HG03558 (cell line): ENCODE data around the gene IRAK4.

Source experiments
- ATAC-seq: cut with Tn5 transposase; IDR thresholded peaks from one replicate; pipeline ENCODE4 v1.9.1; 2021; ENCODE audit warnings: moderate number of reproducible peaks; ENCODE audit not compliant: unreplicated experiment; ENCODE audit errors: extremely low read depth

The IRAK4 gene

GRCh38 chr12:43764528-43764927, 5.8 kb downstream of the IRAK4 start:
- ATAC-seq = no peak

DNA sequence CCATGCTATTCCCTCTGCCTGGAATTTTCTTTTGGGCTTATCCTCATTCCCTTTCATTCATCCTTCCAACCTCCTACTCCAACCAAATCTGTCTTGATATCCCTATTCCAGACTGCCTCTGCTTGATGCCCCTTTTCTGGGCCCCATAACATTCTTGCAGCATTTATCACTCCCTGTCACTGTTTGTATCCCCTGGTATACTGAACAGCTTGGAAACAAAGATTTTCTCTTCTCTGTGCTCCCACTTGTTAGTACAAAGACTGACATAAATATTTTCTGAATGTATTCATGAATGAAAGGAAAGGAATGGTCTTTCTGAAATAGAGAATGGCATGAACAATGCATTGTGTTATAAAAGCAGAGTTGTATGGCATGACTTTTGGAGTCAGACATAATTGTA, 7.5 kb downstream of the IRAK4 start:
- ATAC-seq = no peak

DNA sequence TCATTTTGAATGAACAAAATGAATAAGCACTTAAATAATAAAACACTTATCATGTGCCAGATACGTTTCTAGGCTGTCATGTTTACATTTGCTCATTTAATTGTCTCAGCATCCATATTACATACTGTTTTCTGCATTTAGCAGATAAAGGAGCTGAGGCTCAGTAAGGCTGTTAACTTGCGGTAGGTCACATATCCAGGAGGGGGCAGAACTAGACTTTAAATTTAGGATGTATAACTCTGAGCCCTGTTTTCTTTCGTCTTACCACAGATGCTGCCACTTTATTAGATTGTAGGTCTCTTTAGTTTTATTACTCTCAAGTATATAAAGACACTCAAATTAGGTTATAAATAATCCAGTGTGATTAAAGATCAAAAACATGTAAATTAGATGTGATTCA, 17.7 kb downstream of the IRAK4 start:
- ATAC-seq = no peak

DNA sequence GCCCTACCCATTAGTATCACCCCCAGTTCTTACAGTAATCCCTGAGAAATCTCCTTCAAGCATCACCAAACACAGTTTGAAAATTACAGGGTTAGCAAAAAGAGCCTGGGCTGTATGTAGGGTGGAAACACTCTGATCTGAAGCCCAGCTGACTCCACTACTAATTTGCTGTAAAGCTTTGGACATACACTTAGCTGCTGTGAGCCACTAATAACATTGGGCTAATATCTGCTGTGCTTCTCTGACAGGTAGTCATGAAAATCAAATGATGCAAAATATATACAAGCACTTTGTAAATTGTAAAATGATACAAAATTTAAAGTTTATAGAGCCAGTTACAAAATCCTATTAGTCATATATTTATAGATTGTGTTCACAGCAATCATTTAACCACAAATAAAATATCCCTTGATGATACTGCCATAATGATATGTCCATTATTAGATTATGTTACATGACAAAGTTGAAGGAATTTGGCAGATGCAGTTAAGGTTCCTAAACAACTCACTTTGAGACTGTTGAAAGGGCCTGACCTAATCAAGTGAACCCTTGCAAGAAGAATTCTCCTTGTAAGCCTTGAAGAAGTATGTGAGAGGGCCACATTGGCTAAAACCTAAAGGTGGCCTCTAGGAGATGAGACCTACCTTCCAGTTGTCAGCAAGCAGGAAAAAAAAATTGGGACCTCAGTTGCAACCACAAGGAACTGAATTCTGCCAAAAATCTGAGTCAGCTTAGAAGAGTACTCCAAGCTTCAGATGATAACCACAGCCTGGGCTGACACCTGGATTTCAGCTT, 28.3 kb downstream of the IRAK4 start:
- ATAC-seq = no peak

GRCh38 chr12:43789941-43790340, 31.2 kb downstream of the IRAK4 start:
- no peak for ATAC-seq

DNA sequence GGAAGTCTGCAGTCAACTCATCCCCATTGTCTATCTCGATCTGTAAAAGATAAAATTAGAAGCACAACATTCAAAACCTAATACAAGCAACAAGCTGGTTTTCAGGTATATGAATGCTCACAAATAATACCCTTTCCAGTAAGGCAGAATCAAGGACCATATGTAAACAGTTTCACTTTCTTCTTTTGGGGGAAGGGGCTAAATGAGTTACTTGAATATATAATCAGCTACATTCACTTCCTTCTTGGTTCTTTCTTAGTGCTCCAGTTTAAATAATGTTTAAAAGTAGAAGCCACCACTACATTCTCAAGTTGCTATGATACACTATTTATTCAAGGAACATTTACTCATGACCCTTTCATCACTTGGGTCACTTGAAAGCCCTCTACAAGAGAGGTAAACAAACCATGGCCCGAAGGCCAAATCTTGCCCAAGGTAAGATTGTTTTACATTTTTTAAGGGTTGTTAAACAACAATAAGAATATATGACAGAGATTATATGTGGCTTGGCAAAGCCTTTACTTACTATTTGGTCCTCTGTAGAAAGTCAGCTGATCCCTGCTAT, 37.0 kb downstream of the IRAK4 start:
- ATAC-seq = no peak

DNA sequence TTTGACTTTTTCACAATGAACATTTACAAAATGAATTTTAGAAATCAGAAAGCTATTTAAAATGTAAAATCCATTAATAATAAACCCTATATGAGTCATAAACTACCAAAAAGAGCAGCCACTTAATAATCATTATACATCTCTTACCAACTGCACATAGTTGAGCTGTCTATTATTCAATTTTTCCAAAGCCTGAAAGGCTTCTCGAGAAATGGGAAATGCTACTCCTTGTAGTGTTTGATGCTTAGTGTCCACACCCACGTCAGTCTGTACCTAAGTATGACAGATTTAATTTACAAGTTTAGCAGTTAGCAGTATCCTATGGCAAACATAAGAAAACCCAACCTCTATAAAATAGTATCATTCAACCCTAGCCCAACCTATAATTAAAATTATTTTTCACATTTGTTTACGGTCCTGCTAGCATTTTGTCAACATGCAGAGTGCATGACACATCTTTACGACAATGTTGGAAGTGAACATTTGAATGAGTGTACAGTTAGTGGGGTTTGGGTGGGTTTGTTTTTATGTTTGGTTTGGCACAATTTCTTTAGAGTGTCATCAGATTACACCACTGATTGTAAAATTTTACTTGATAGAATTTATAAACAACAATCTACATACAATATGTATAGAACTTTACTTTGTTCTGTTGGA, 38.9 kb downstream of the IRAK4 start:
- no peak for ATAC-seq

DNA sequence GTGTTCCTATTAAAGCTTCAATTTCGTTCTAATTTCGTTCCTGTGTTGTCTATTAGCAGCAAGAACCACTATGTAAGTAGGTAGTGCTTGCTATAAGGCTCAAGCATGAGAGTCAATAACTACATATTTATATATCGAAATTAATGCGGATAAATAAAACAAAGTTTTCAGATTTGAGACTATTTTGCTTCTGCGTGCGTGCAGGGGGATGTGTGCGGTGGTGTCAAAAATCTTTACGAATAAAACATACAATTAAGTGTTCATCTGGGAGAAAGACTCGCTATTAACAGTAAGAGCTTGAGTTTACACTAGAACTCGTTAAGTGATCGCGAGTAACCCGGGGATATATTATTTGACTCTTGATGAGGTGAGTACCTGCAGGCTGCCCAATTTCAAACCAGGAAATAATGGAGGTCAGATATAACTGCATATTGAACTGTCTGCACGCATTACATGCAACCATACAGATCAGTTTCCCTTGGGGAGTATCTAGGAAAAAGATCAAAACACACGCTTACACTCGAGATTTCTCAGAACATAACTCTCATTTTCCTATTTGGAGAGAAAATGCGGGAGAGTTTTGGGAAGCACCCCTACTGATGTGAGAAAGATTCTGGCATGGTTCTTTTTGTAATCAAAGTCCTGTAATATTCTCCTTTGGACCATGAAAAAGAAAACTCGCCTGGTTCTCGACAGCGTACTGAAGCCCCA, 46.6 kb downstream of the IRAK4 start:
- no peak for ATAC-seq

DNA sequence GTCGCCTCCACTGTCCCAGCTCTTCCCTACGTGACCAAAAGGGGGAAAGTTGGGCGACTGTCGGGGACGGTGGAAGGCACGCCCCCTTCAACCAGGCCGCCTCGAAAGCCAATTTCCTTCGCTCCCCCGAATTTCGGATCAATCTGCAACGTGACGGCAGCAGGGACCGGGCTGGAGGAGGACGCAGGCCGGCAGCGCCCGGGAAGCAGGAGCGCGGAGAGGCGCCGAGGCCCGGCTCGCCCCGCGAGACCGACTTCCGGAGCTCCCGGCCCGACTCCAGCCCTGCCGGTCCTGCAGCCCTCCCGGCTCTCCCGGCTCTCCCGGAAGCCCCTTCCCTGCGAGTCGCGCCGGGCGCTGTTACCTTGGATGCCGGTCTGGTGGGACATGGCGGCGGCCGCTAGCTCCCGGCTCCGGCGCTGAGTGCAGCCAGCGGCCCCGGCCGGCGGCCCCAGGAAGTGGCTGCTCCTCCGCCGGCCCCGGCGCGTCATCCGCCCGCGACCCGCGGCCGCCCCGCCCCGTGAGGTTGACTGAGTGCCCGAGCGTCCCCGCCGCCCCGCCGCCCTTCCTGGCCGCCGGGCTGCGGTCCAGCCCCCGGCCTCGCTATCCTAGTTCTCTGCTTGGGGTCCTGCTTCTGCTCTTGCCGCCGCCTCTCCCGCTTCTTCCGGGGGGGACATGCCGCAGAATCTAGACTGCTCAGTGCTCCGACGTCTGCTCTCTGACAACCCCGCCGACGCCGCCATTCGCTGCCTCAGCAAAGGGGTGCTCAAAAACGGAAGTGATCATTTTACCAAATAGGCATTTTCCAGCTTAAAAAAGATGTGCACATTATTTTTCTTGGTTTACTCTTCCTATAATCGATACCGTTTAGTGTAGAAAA, 47.3 kb downstream of the IRAK4 start, which contains the start of gene TWF1:
Gene TWF1, minus strand, starts transcription at position 458 of the 877 bp plus-strand sequence. Its CDS starts 72 bp downstream, at position 386.
- peak; percentile 87 for ATAC-seq

DNA sequence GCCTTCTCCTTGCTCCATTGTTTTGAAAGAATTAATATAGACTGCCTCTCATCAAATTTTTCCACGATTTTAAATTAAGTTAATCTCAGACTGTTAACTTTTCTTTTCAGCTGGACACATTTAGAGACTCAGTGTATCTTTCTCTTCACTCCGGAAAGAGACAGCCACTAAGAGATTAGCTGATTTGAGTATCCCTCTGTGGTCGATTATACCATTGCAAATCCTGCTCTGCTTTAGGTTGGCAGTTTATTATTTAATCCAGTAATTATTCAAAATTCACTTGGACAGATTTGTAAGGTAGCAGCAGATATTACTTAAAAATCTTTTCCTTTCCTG, 48.0 kb downstream of the IRAK4 start:
- no peak for ATAC-seq

DNA sequence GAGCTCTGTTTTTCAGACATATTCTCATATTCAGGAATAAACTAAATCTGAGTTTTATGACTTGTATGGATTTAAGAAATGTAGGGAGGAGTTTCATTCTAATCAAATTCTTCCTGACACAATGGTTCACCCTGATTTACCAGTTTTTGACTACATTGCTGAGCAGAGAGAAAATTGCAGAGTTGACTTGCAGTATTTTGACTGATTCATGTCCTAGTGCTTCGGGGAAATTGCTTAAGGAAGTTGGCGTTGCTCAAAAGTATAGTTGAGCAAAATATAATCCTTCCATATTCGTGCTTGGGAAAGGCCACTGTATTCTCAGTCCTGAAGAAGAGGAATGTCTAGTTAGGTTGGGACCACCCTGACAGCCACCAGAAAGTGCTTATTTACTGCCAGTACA, 48.6 kb downstream of the IRAK4 start:
- ATAC-seq = no peak

DNA sequence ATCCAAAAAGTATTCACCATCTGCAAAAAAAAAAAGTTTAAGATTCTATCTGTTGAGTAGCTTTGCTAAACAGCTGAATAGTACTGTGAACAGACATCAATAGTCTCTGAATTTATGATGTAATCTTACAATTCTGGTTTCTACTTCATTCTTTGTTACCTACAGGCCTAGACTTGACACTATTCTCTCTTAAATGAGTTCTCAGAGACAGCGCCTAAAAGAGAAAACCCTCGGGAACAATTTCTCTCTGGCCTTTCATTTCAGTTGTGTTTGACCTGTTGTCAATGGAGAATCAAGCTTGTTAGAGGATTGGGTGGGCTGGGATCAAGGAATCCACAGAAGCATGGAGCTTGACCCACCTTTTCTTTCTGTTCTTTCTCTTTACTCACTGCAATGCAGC, 53.3 kb downstream of the IRAK4 start:
- no peak for ATAC-seq

DNA sequence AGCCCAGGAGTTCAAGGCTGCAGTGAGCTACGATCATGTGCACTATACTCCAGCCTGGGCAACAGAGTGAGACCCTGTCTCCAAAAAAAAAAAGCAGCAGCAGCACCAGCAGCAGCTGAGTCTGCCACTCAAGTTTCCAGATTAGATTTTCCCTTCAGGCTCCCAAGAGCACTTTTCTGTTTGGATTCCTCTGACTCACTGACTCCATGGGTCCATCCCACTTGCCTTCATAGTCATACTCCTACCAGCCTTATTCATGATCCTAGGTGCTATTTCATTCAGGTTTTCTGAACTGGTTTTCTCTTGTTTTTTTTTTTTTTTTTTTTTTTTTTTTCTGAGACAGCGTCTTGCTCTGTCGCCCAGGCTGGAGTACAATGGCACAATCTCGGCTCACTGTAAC, 54.2 kb downstream of the IRAK4 start:
- no peak for ATAC-seq

DNA sequence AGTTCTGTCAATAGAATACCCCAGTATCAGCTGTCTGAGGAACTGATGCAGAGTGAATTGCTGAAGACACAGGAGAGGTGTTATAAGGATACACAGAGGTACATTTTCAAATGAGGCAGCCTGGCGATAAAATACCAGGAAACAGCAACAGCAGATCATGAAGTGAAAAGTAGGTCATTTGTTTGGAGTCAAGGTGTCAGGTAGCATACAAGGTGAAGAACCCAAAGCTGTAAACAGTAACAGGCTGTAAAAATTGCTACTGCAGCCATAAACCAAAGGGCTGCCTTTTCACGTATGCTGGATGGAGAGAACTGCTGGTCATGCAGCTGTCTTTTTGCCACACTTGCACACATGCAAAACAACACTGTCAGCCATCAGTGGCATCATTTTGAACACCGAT, 56.7 kb downstream of the IRAK4 start:
- no peak for ATAC-seq

- no peak for ATAC-seq
These were observed 57.4 kb downstream of the IRAK4 start for GRCh38 chr12:43816168-43816567.

GRCh38 chr12:43824207-43824775, 65.5 kb downstream of the IRAK4 start:
- no peak for ATAC-seq

DNA sequence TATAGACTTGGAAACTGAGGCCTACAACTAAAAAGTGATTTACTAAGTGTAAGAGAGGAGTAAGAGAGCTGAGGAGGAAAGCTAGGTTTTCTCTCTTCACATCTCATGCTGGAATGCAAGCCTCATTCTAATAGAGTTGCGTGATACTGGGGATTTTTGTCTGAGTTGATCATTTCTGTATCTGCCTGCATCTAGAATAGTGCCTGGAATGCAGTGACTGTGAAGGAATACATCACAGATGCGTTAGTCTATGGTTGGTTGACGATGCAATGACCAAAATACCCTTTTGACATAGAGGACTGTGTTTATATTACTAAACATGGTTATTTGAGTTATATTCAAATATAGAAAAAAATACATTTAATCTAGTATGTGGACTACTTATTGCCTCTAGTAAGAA, 67.9 kb downstream of the IRAK4 start:
- no peak for ATAC-seq

DNA sequence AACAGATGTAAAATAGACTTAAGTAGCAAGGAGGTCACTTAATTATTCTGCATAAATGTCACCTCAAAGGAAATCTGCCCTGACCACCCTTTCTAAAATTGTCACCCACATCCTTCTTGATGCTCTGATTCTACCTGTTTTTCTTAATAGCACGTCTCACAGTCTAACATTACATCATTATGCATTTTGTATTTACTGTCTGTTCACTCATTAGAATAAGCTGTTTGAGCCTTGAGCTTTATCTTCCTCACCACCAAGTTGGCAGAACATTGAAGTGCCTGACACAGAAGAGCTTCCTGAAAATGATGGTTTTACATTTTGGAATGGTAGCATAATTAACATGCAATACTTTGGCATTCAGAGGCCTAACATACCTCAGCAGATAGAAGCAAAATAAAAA, 68.3 kb downstream of the IRAK4 start:
- no peak for ATAC-seq

- no peak for ATAC-seq
These were observed 73.9 kb downstream of the IRAK4 start for GRCh38 chr12:43832463-43833168.
